ENCODE measurements around the gene INO80D.
"Not testable (repeated sequence)": the region's sequence is repeated elsewhere in the genome, so short reads cannot be mapped to it uniquely, and the experiment has no call there.

INO80D gene

GRCh38 chr2:206084439-206084869, 1.5 kb downstream of the INO80D start:
- DNase-seq (ENCODE audit: low read depth), result peak; percentile 78

- DNase-seq (ENCODE audit: low read depth), result no peak
Observed at GRCh38 chr2:206083602-206084438, 2.2 kb downstream of the INO80D start.

GRCh38 chr2:206082298-206082843, 3.6 kb downstream of the INO80D start:
- DNase-seq (ENCODE audit: low read depth), result no peak

GRCh38 chr2:206080927-206081326, 5.0 kb downstream of the INO80D start:
- DNase-seq (ENCODE audit: low read depth), result no peak

- no peak for DNase-seq (ENCODE audit: low read depth)
Observed at GRCh38 chr2:206079699-206080465, 6.1 kb downstream of the INO80D start.

- not testable (repeated sequence) for DNase-seq (ENCODE audit: low read depth)
Observed at GRCh38 chr2:206077879-206078278, 8.1 kb downstream of the INO80D start.

- no peak for DNase-seq (ENCODE audit: low read depth)
Observed at GRCh38 chr2:206075113-206075512, 10.9 kb downstream of the INO80D start.

- DNase-seq (ENCODE audit: low read depth), result no peak
Observed at GRCh38 chr2:206071807-206072206, 14.2 kb downstream of the INO80D start.

GRCh38 chr2:206069417-206069816, 16.6 kb downstream of the INO80D start:
- DNase-seq (ENCODE audit: low read depth), result no peak

GRCh38 chr2:206068207-206068606, 17.8 kb downstream of the INO80D start:
- DNase-seq (ENCODE audit: low read depth), result no peak

- DNase-seq (ENCODE audit: low read depth), result no peak
Observed at GRCh38 chr2:206064077-206064476, 21.9 kb downstream of the INO80D start.

GRCh38 chr2:206063635-206064034, 22.3 kb downstream of the INO80D start:
- no peak for DNase-seq (ENCODE audit: low read depth)

- no peak for DNase-seq (ENCODE audit: low read depth)
Observed at GRCh38 chr2:206062724-206063123, 23.2 kb downstream of the INO80D start.

- DNase-seq (ENCODE audit: low read depth), result no peak
Observed at GRCh38 chr2:206056286-206056685, 29.7 kb downstream of the INO80D start.

GRCh38 chr2:206054952-206055351, 31.0 kb downstream of the INO80D start:
- no peak for DNase-seq (ENCODE audit: low read depth)

- DNase-seq (ENCODE audit: low read depth), result no peak
Observed at GRCh38 chr2:206051912-206052311, 34.1 kb downstream of the INO80D start.

- DNase-seq (ENCODE audit: low read depth), result no peak
Observed at GRCh38 chr2:206049392-206049791, 36.6 kb downstream of the INO80D start.

GRCh38 chr2:206045251-206045650, 40.7 kb downstream of the INO80D start:
- peak; percentile 1 for DNase-seq (ENCODE audit: low read depth)

- DNase-seq (ENCODE audit: low read depth), result no peak
Observed at GRCh38 chr2:206040525-206040924, 45.4 kb downstream of the INO80D start.

- not testable (repeated sequence) for DNase-seq (ENCODE audit: low read depth)
Observed at GRCh38 chr2:206035393-206035792, 50.6 kb downstream of the INO80D start.

GRCh38 chr2:206033452-206033851, 52.5 kb downstream of the INO80D start:
- DNase-seq (ENCODE audit: low read depth), result not testable (repeated sequence)

GRCh38 chr2:206031950-206032567, 53.9 kb downstream of the INO80D start:
- DNase-seq (ENCODE audit: low read depth), result no peak
